ENCODE results near the gene GLRX5. TPM values are rescaled to one million over a fixed set of nuclear protein-coding genes. Genes with fewer than 3 reads are reported as not detected.

Gene GLRX5
- total and polyA plus RNA-seq, 2 experiments from 2014 or later = 50.0 to 105 TPM

DNA sequence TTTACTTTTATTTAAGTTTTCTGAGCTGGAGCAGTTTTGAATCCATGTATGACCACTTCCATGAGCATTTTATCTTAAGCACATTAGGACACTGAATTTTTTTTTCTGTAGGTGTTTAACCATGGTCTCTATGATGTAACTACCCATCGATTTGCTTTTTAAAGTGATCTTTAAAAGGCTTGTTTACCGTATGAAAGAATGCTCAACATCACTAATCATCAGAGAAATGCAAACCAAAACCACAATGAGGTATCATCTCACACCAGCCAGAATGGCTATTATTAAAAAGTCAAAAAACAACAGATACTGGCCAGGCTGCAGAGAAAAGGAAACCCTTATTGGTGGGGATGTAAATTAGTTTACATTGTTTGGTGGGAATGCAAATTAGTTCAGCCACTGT lies 23.0 kb downstream of the GLRX5 start:
- 60% methylated on average over 2 of the region's 2 CpGs for WGBS (ENCODE audit: low lambda C conversion rate, missing lambda C conversion rate)

GRCh38 chr14:95559203-95559602 lies 24.4 kb downstream of the GLRX5 start:
- DNase-seq (ENCODE audit: low spot score) = no peak
- H3K27me3 ChIP-seq = no peaks in the 10 kb centered on the region
- H3K9me3 ChIP-seq (ENCODE audit: low read depth) = no peaks in the 10 kb centered on the region
- no peaks in the 10 kb centered on the region for H3K79me2 ChIP-seq
- H3K4me2 ChIP-seq = no peak overlapping the region
- H3K9me2 ChIP-seq (replicated peaks; ENCODE audit: insufficient read depth) = no peaks in the 10 kb centered on the region
- no peaks in the 10 kb centered on the region for H3K36me3 ChIP-seq (replicated peaks; ENCODE audit: insufficient read depth, low read depth)
- H3K4me1 ChIP-seq (ENCODE audit: insufficient read depth) = no peaks in the 10 kb centered on the region
- 48% methylated on average over 6 of the region's 6 CpGs for WGBS (ENCODE audit: low lambda C conversion rate, missing lambda C conversion rate)
- H3K27ac ChIP-seq = no peak overlapping the region
- no peak overlapping the region for H3K4me3 ChIP-seq
- H4K20me1 ChIP-seq (ENCODE audit: insufficient read depth, poor library complexity, severe bottlenecking) = no peaks in the 10 kb centered on the region
- H2AFZ ChIP-seq = no peak overlapping the region
- TF ChIP-seq EZH2 (IDR thresholded peaks at IDR 0.05; ENCODE audit: borderline replicate concordance) (no peak), CTCF (IDR thresholded peaks at IDR 0.05; ENCODE audit: poor library complexity) (no peak), EZH2phosphoT487 (IDR thresholded peaks at IDR 0.05; ENCODE audit: low read depth, severe bottlenecking, unreplicated experiment) (no peak)

More for the DNA sequence above, 23.0 kb downstream of the GLRX5 start:
- Histone ChIP-seq H3K27ac (no peak overlapping the region), H4K20me1 (ENCODE audit: insufficient read depth, poor library complexity, severe bottlenecking) (no peaks in the 10 kb centered on the region), H3K4me1 (ENCODE audit: insufficient read depth) (no peaks in the 10 kb centered on the region), H3K79me2 (no peaks in the 10 kb centered on the region), H3K4me3 (no peak overlapping the region), H3K4me2 (no peak overlapping the region), H3K27me3 (no peaks in the 10 kb centered on the region), H3K36me3 (replicated peaks; ENCODE audit: insufficient read depth, low read depth) (no peaks in the 10 kb centered on the region), H3K9me2 (replicated peaks; ENCODE audit: insufficient read depth) (no peaks in the 10 kb centered on the region), H2AFZ (no peak overlapping the region), H3K9me3 (ENCODE audit: low read depth) (no peaks in the 10 kb centered on the region)
- no peak for DNase-seq (ENCODE audit: low spot score)
- TF ChIP-seq CTCF (IDR thresholded peaks at IDR 0.05; ENCODE audit: poor library complexity) (no peak), EZH2 (IDR thresholded peaks at IDR 0.05; ENCODE audit: borderline replicate concordance) (no peak), EZH2phosphoT487 (IDR thresholded peaks at IDR 0.05; ENCODE audit: low read depth, severe bottlenecking, unreplicated experiment) (no peak)

DNA sequence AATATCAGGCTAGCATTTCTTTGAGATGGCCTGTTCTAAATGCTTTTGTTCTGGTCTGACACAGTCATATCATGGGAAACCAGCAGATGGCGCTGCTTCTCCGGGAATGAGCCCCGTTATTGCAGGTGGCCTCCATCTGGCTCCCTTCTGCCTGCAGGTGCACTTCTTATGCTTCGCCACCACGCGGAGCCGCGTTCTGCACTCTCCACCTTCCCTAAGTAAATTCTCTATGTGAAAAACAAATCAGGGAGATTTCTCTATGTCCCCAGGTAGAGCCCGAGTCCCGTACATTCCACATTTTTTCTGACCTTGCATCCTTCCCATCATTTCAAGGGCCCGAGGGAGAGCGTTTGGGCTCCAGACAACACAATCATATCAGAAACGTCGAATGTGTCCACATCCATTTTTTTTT lies 26.2 kb downstream of the GLRX5 start:
- H3K79me2 ChIP-seq = no peaks in the 10 kb centered on the region
- DNase-seq (ENCODE audit: low spot score) = peak; percentile 94
- H3K9me3 ChIP-seq (ENCODE audit: low read depth) = no peaks in the 10 kb centered on the region
- no peaks in the 10 kb centered on the region for H3K4me1 ChIP-seq (ENCODE audit: insufficient read depth)
- H3K27ac ChIP-seq = no peak overlapping the region
- no peaks in the 10 kb centered on the region for H4K20me1 ChIP-seq (ENCODE audit: insufficient read depth, poor library complexity, severe bottlenecking)
- H3K4me2 ChIP-seq = no peak overlapping the region
- no peaks in the 10 kb centered on the region for H3K27me3 ChIP-seq
- no peak overlapping the region for H3K4me3 ChIP-seq
- H3K36me3 ChIP-seq (replicated peaks; ENCODE audit: insufficient read depth, low read depth) = no peaks in the 10 kb centered on the region
- WGBS (ENCODE audit: low lambda C conversion rate, missing lambda C conversion rate) = 16% methylated on average over 14 of the region's 14 CpGs
- no peak overlapping the region for H2AFZ ChIP-seq
- TF ChIP-seq CTCF (IDR thresholded peaks at IDR 0.05; ENCODE audit: poor library complexity) (peak; percentile 98), EZH2 (IDR thresholded peaks at IDR 0.05; ENCODE audit: borderline replicate concordance) (no peak), EZH2phosphoT487 (IDR thresholded peaks at IDR 0.05; ENCODE audit: low read depth, severe bottlenecking, unreplicated experiment) (no peak)
- no peaks in the 10 kb centered on the region for H3K9me2 ChIP-seq (replicated peaks; ENCODE audit: insufficient read depth)

Measured in hepatocyte (in vitro differentiated cells).